Hippocampal formation (tissue), 2 donors: ENCODE data around the gene HBG1.

Experiments
- DNase-seq, 2 donors: peaks; one replicate each; lab custom pipeline; 2025; lab: John Stamatoyannopoulos, UW

HBG1 gene

GRCh38 chr11:5247472-5248192 is 2.0 kb downstream of the HBG1 start:
- DNase-seq, result no peak

- no peak for DNase-seq
Observed at GRCh38 chr11:5246772-5247471, 2.7 kb downstream of the HBG1 start.

- no peak for DNase-seq
Observed at GRCh38 chr11:5245155-5245554, 4.5 kb downstream of the HBG1 start.

- DNase-seq, result no peak
Observed at GRCh38 chr11:5243816-5244180, 5.9 kb downstream of the HBG1 start.

GRCh38 chr11:5242933-5243815 is 6.5 kb downstream of the HBG1 start:
- no peak for DNase-seq

- no peak for DNase-seq
Observed at GRCh38 chr11:5242208-5242607, 7.4 kb downstream of the HBG1 start.

GRCh38 chr11:5241458-5241857 is 8.2 kb downstream of the HBG1 start:
- DNase-seq, result no peak

- no peak for DNase-seq
Observed at GRCh38 chr11:5240458-5240857, 9.2 kb downstream of the HBG1 start.

GRCh38 chr11:5240056-5240455 is 9.6 kb downstream of the HBG1 start:
- DNase-seq, result no peak

- DNase-seq, result no peak
Observed at GRCh38 chr11:5239046-5239445, 10.6 kb downstream of the HBG1 start.

GRCh38 chr11:5238486-5238885 is 11.2 kb downstream of the HBG1 start:
- DNase-seq, result no peak

- DNase-seq, result no peak
Observed at GRCh38 chr11:5237420-5237819, 12.2 kb downstream of the HBG1 start.

- no peak for DNase-seq
Observed at GRCh38 chr11:5235364-5236095, 14.1 kb downstream of the HBG1 start.

- DNase-seq, result no peak
Observed at GRCh38 chr11:5234381-5234834, 15.2 kb downstream of the HBG1 start, which contains the start of gene HBD. TSS of gene HBD (minus strand) at chr11:5234483. CDS start at chr11:5234433, 50 bp downstream.

GRCh38 chr11:5233307-5233706 is 16.4 kb downstream of the HBG1 start:
- no peak for DNase-seq

GRCh38 chr11:5232821-5233220 is 16.8 kb downstream of the HBG1 start:
- no peak for DNase-seq

GRCh38 chr11:5232176-5232575 is 17.5 kb downstream of the HBG1 start:
- no peak for DNase-seq

GRCh38 chr11:5231111-5231510 is 18.5 kb downstream of the HBG1 start:
- DNase-seq, result no peak

- DNase-seq, result no peak
Observed at GRCh38 chr11:5230266-5230665, 19.4 kb downstream of the HBG1 start.

- no peak for DNase-seq
Observed at GRCh38 chr11:5229796-5230195, 19.9 kb downstream of the HBG1 start.

- no peak for DNase-seq
Observed at GRCh38 chr11:5229356-5229755, 20.3 kb downstream of the HBG1 start.

- no peak for DNase-seq
Observed at GRCh38 chr11:5228124-5228523, 21.5 kb downstream of the HBG1 start.
